Measurements from ENCODE around the gene ALKBH3. TPM values are rescaled to one million over a fixed set of nuclear protein-coding genes. Genes with fewer than 3 reads are reported as not detected.

The ALKBH3 gene
- total and polyA plus RNA-seq, 10 of the 15 experiments (the other 5 are each of a cell fraction or from before 2014, with no cell fraction given): 22.1 to 50.8 (median 38.5) TPM

DNA sequence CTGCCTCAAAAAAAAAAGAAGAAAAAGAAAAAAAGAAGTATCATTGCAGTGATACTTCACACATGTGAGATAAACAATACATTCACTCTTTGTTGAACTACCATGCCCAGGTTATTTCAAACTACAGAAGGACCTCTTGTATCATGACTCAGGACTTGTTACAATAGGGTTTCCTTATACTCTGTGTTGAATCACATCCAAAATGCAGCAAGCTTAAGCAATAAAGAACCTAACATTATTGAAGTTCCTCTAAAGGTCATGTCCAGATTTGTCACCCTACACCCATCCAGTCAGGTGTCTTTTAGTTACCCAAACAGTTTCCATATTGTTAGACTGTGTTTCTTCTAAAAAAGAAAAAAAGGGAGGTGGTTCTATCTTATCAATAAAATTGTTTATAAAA lies 26.9 kb upstream of the ALKBH3 start:
- Histone ChIP-seq H3K36me3 (ENCODE audit: control insufficient read depth in 2 of 2, insufficient read depth in 2 of 2, low read length in 1 of 2) (peaks cover 0 to 9% of the 10 kb centered on the region in 2 experiments; a peak in 2 of 4 replicates), H3K27ac (ENCODE audit: control insufficient read depth, insufficient read depth) (no peak overlapping the region), H3K9me3 (replicated peaks; ENCODE audit: control insufficient read depth, insufficient read depth, low read length) (no peaks in the 10 kb centered on the region), H2AFZ (ENCODE audit: control insufficient read depth, low read depth, low read length) (no peak overlapping the region), H3K4me1 (ENCODE audit: control insufficient read depth, insufficient read depth, low read length) (no peaks in the 10 kb centered on the region), H4K20me1 (ENCODE audit: control insufficient read depth, insufficient read depth) (no peaks in the 10 kb centered on the region), H3K4me2 (ENCODE audit: control insufficient read depth, insufficient read depth) (no peak overlapping the region), H3K9ac (ENCODE audit: control insufficient read depth, insufficient read depth, low read length) (no peak overlapping the region), H3K79me2 (ENCODE audit: control insufficient read depth, insufficient read depth, low read length) (no peaks in the 10 kb centered on the region), H3K27me3 (replicated peaks in 1 of 2; ENCODE audit: control insufficient read depth in 2 of 2, insufficient read depth in 2 of 2, low read length in 1 of 2) (no peaks in the 10 kb centered on the region), H3K4me3 (no peak overlapping the region)
- DNase-seq (ENCODE audit: low read depth, low spot score) (no peak), ATAC-seq (no peak), FAIRE-seq (no peak)
- no TSS peak for BruUV-seq (replicated peaks)
- ChIA-PET CTCF (interaction anchor here (1.2 to 3.1 kb wide), 4 partner anchors 18 to 350 kb away, joined by 3 to 21 read pairs (median 4); no protein-coding TSS in a partner anchor), RAD21 (ENCODE audit: unreplicated experiment) (no interaction called here), SMC1A (ENCODE audit: uncharacterized antibody, unreplicated experiment) (interaction anchor here (1.0 to 1.4 kb wide), 3 partner anchors 11 to 350 kb away, joined by 3 to 4 read pairs (median 4); no protein-coding TSS in a partner anchor), POLR2A (no interaction called here)
- in situ Hi-C loops (cut with MboI): no loop called here
- intact Hi-C loops (cut with micrococcal nuclease; ENCODE audit: unreplicated experiment): loop anchor here (5.0 kb wide), 1 partner anchor 276 kb away; no protein-coding TSS in a partner anchor
- TF ChIP-seq TCF3 (IDR thresholded peaks at IDR 0.05; ENCODE audit: borderline replicate concordance, insufficient read depth, low read depth, low read length) (no peak), ZNF274 (IDR thresholded peaks at IDR 0.05; ENCODE audit: insufficient read depth, insufficient read length) (no peak), HDAC2 (IDR thresholded peaks at IDR 0.05) (no peak), EED (IDR thresholded peaks at IDR 0.05; ENCODE audit: low read depth) (no peak), WRNIP1 (IDR thresholded peaks at IDR 0.05; ENCODE audit: borderline replicate concordance, low read depth, low read length) (no peak), BHLHE40 (IDR thresholded peaks at IDR 0.05; ENCODE audit: borderline replicate concordance in 1 of 2, low read depth in 2 of 2, low read length in 1 of 2) (no peak), ZBED1 (IDR thresholded peaks at IDR 0.05; ENCODE audit: borderline replicate concordance) (no peak), NFYB (IDR thresholded peaks at IDR 0.05; ENCODE audit: insufficient read depth, low read depth, low read length) (no peak), CBX5 (IDR thresholded peaks at IDR 0.05; ENCODE audit: low read depth) (no peak), SUPT20H (IDR thresholded peaks at IDR 0.05; ENCODE audit: borderline replicate concordance, control insufficient read depth, low read depth, low read length) (no peak), SMC3 (IDR thresholded peaks at IDR 0.05; ENCODE audit: borderline replicate concordance, low read length) (no peak), FOXM1 (IDR thresholded peaks at IDR 0.05; ENCODE audit: low read depth, low read length) (no peak), HDAC6 (IDR thresholded peaks at IDR 0.05; ENCODE audit: unreplicated experiment) (no peak)
- TF ChIP-seq, protein P1, sequence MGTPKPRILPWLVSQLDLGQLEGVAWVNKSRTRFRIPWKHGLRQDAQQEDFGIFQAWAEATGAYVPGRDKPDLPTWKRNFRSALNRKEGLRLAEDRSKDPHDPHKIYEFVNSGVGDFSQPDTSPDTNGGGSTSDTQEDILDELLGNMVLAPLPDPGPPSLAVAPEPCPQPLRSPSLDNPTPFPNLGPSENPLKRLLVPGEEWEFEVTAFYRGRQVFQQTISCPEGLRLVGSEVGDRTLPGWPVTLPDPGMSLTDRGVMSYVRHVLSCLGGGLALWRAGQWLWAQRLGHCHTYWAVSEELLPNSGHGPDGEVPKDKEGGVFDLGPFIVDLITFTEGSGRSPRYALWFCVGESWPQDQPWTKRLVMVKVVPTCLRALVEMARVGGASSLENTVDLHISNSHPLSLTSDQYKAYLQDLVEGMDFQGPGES (IDR thresholded peaks at IDR 0.05): no peak
- TF ChIP-seq, protein P2, sequence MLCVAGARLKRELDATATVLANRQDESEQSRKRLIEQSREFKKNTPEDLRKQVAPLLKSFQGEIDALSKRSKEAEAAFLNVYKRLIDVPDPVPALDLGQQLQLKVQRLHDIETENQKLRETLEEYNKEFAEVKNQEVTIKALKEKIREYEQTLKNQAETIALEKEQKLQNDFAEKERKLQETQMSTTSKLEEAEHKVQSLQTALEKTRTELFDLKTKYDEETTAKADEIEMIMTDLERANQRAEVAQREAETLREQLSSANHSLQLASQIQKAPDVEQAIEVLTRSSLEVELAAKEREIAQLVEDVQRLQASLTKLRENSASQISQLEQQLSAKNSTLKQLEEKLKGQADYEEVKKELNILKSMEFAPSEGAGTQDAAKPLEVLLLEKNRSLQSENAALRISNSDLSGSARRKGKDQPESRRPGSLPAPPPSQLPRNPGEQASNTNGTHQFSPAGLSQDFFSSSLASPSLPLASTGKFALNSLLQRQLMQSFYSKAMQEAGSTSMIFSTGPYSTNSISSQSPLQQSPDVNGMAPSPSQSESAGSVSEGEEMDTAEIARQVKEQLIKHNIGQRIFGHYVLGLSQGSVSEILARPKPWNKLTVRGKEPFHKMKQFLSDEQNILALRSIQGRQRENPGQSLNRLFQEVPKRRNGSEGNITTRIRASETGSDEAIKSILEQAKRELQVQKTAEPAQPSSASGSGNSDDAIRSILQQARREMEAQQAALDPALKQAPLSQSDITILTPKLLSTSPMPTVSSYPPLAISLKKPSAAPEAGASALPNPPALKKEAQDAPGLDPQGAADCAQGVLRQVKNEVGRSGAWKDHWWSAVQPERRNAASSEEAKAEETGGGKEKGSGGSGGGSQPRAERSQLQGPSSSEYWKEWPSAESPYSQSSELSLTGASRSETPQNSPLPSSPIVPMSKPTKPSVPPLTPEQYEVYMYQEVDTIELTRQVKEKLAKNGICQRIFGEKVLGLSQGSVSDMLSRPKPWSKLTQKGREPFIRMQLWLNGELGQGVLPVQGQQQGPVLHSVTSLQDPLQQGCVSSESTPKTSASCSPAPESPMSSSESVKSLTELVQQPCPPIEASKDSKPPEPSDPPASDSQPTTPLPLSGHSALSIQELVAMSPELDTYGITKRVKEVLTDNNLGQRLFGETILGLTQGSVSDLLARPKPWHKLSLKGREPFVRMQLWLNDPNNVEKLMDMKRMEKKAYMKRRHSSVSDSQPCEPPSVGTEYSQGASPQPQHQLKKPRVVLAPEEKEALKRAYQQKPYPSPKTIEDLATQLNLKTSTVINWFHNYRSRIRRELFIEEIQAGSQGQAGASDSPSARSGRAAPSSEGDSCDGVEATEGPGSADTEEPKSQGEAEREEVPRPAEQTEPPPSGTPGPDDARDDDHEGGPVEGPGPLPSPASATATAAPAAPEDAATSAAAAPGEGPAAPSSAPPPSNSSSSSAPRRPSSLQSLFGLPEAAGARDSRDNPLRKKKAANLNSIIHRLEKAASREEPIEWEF (IDR thresholded peaks at IDR 0.05; ENCODE audit: insufficient replicate concordance, low read depth, low read length): no peak

All from GM12878 (cell line).